ENCODE results near the gene PSME2. TPM values are rescaled to one million over a fixed set of nuclear protein-coding genes. Genes with fewer than 3 reads are reported as not detected.

The PSME2 gene
- total and polyA plus RNA-seq, 2 donors (not counting 3 experiments of a cell fraction or from before 2014, with no cell fraction given): 66.5 to 126 TPM

DNA sequence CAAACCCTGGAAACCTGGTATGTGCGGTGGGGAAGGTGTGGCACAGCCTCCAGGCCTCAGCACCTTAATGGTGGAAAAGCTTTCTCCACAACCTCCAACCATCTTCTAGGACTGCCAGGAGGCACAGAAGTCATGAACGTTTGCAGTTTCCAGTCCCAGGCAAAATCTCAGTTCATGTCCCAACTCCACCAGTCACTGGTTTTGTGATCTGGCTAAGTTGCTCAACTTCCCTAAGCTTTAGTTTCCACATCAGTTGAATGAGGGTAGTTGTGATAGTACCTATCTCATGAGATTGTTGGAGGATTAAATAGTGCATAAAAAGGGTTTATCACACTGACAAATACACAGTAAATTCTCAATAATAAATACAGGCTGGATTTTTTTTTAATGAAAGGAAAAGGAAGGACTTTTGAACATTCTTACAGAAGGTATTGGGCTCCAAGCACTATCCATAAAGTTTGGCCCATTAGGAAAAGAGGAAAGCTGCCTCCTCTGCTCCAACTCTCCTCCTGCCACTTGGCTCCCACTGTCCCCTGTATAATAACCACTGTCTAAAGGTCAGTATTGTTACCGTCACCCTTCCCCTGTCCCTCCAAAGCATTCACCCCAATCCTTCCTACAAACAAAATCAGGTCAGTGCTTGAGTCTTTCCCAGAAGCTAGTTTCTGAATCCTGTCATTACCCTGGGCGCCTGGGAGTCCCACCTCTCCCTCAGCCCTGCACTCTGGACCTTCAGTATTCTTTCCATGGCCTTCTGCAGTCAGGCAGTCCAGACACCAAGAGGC lies 46.0 kb downstream of the PSME2 start:
- no peak for DNase-seq (ENCODE audit: low read depth, low spot score)
- Histone ChIP-seq H3K27me3 (ENCODE audit: control insufficient read depth in 2 of 2, insufficient read depth in 2 of 2, low read length in 2 of 2) (no peaks in the 10 kb centered on the region), H2AFZ (ENCODE audit: low read depth, low read length) (no peak overlapping the region), H3K4me1 (ENCODE audit: control insufficient read depth, extremely low read depth, insufficient read depth, low read length) (peaks cover 3% of the 10 kb centered on the region), H3K36me3 (ENCODE audit: control insufficient read depth in 2 of 2, extremely low read depth in 1 of 2, insufficient read depth in 2 of 2, low read length in 2 of 2) (peaks cover 0 to 2% of the 10 kb centered on the region in 2 experiments), H3K79me2 (ENCODE audit: control insufficient read depth, insufficient read depth, low read length) (peaks cover 4% of the 10 kb centered on the region), H3K9ac (replicated peaks; ENCODE audit: extremely low read depth, insufficient read depth, low read length) (no peak overlapping the region), H3K9me1 (replicated peaks; ENCODE audit: control insufficient read depth, extremely low read depth, insufficient read depth, low read length) (no peaks in the 10 kb centered on the region), H3K4me3 (replicated peaks in 1 of 3; ENCODE audit: insufficient read depth in 1 of 3, low read depth in 1 of 3, low read length in 3 of 3) (no peak overlapping the region), H3K27ac (ENCODE audit: insufficient read depth, low read depth, low read length) (no peak overlapping the region), H3K4me2 (ENCODE audit: insufficient read depth, low read length) (no peak overlapping the region), H4K20me1 (replicated peaks; ENCODE audit: control insufficient read depth, extremely low read depth, insufficient read depth, low read length) (no peaks in the 10 kb centered on the region), H3K9me3 (replicated peaks; ENCODE audit: control insufficient read depth, insufficient read depth, low read length) (no peaks in the 10 kb centered on the region)
- CTCF ChIA-PET: interaction anchor here (1.0 to 11.7 kb wide), 2 partner anchors 8 to 44 kb away, joined by 4 to 420 read pairs; no protein-coding TSS in a partner anchor
- POLR2A ChIA-PET: no interaction called here
- no TSS peak for BruUV-seq (replicated peaks)
- intact Hi-C loops (cut with micrococcal nuclease) (no loop called here), dilution Hi-C loops (cut with MboI; ENCODE audit: extremely low pct_ligation_motif_present, low sequenced_read_pairs) (no loop called here)
- TF ChIP-seq JUN (IDR thresholded peaks at IDR 0.05; ENCODE audit: borderline replicate concordance, insufficient read depth, insufficient read length, low read depth) (no peak), POLR2AphosphoS5 (IDR thresholded peaks at IDR 0.05; ENCODE audit: insufficient read depth, low read depth, low read length) (no peak), MYC (IDR thresholded peaks at IDR 0.05; ENCODE audit: low read depth, low read length) (no peak)
- TF ChIP-seq, protein P1, sequence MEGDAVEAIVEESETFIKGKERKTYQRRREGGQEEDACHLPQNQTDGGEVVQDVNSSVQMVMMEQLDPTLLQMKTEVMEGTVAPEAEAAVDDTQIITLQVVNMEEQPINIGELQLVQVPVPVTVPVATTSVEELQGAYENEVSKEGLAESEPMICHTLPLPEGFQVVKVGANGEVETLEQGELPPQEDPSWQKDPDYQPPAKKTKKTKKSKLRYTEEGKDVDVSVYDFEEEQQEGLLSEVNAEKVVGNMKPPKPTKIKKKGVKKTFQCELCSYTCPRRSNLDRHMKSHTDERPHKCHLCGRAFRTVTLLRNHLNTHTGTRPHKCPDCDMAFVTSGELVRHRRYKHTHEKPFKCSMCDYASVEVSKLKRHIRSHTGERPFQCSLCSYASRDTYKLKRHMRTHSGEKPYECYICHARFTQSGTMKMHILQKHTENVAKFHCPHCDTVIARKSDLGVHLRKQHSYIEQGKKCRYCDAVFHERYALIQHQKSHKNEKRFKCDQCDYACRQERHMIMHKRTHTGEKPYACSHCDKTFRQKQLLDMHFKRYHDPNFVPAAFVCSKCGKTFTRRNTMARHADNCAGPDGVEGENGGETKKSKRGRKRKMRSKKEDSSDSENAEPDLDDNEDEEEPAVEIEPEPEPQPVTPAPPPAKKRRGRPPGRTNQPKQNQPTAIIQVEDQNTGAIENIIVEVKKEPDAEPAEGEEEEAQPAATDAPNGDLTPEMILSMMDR (IDR thresholded peaks at IDR 0.05; ENCODE audit: extremely low read depth in 1 of 2, insufficient read depth in 1 of 2, low read depth in 1 of 2, low read length in 2 of 2): no peak
- no peak for FAIRE-seq
